ENCODE measurements around the gene ACOT11.
"Not testable (repeated sequence)": the region's sequence is repeated elsewhere in the genome, so short reads cannot be mapped to it uniquely, and the experiment has no call there.

Gene ACOT11
- total RNA-seq, result 0.07 to 3.3 (median 0.51) reads per million in 9 experiments

- DNase-seq (no peak), ATAC-seq (replicated peaks) (no peak)
- Mint-ChIP-seq H3K27ac (peak within 1 kb of the TSS; percentile 14 to 68), H3K4me3 (no peak within 1 kb of the TSS), H3K36me3 (ENCODE audit: insufficient read depth) (peaks cover 3% of the 10 kb centered on the region), H3K9me3 (no peaks in the 10 kb centered on the region), H3K4me1 (ENCODE audit: low read depth in 2 of 2) (peaks cover 4 to 5% of the 10 kb centered on the region in 2 donors), H3K27me3 (no peaks in the 10 kb centered on the region)
Measured at GRCh38 chr1:54547601-54548388, at the start of gene ACOT11. Gene ACOT11 (plus strand): TSS chr1:54548228. CDS start chr1:54548310, 82 bp downstream.

DNA sequence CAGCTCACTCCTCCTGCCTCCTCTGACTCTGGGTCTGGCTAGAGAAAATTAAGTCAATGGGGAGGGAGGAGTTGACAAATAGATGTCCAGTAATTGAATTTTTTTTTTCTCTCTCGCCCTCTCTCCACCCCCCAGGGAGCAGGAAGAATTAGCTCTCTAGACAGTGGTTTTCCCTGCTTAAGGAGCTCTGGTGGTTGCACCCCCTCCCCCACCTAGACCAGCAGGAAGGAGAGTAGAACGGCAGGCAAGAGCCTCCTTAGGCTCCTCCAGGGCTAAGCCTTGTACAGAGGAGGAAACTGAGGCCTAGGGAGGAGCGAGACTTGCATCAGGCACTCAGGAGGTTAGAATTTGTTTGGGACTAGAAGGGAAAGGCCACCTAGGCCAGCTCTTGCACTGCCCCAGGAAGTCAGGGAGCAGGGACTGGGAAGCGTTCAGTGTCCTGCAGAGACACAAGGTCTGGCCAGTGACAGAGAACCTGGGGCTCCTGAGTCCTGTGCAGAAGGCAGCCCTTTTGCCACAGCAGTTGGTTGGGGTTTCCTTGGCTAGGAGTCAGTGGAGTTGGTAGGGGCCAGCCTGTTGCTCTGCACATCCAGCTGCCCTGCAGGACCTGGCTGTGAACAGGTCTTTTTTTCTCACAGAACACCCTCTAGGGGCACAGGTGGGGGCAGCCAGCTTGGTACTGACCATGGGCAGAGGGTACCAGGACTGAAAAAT lies 49.5 kb upstream of the ACOT11 start:
- Mint-ChIP-seq H3K9me3 (no peaks in the 10 kb centered on the region), H3K27me3 (peaks cover 53 to 95% of the 10 kb centered on the region in 2 donors), H3K4me3 (peak overlapping the region; percentile 54 to 73), H3K27ac (no peak overlapping the region), H3K4me1 (ENCODE audit: low read depth in 2 of 2) (peaks cover 4 to 6% of the 10 kb centered on the region in 2 donors), H3K36me3 (ENCODE audit: insufficient read depth) (no peaks in the 10 kb centered on the region)
- no peak for ATAC-seq (replicated peaks)
- no peak for DNase-seq

DNA sequence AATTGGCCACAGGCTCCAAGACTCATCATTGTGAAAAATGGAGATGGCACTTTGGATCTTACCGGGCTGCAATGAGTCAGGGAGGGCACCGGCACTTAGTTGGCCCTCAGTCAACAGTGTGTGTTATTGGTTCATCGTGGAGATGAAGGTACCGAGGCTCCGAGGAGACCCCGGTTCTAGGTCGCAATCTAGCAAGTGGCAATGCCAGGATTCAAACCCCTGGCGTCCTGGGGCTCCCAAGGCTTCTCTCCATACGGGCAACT lies 49.0 kb upstream of the ACOT11 start:
- Mint-ChIP-seq H3K4me3 (peak overlapping the region; percentile 54 to 73), H3K27ac (no peak overlapping the region), H3K4me1 (ENCODE audit: low read depth in 2 of 2) (peaks cover 4 to 6% of the 10 kb centered on the region in 2 donors), H3K27me3 (peaks cover 58 to 95% of the 10 kb centered on the region in 2 donors), H3K9me3 (no peaks in the 10 kb centered on the region), H3K36me3 (ENCODE audit: insufficient read depth) (no peaks in the 10 kb centered on the region)
- DNase-seq (no peak), ATAC-seq (replicated peaks) (no peak)

DNA sequence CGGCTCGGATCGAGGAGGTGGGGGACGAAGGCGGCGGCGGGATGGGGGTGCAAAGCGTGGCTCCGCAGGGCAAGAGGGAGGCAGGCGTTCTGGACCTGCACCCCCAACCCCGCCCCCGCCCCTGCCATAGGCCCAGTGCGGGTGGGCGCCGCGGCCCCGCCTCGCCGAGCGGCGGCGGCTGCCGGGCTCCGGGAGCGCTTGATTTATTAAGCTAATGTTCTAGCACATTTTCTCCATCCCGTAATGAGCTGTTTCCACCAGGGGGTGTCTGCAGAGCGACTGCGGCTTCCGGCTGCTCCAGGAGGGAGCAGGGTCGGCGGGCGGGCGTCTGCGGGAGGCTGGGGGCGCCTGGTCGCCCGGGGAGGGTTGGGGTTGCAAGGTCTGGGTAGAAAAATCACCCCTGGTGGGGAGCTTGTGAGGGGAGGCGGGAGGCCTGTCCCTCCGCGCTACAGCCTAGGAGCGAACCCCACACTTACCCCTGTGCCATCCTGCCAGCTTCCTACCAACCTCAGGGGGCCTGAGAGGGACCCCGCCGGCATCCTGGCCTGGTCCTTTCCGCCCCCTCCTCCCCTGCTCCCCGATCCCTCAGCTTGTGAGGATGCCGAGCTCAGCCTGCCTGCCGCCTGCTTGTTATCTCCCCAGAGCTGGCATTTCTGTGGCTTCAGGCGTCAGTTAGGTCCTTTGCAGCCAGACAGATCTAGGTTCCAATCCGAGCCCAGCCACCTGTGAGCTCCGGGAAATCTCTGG lies 48.5 kb upstream of the ACOT11 start:
- peaks cover 58 to 92% of the 10 kb centered on the region in 2 donors for H3K27me3 Mint-ChIP-seq
- H3K4me3 Mint-ChIP-seq, result peak overlapping the region; percentile 54 to 73

DNA sequence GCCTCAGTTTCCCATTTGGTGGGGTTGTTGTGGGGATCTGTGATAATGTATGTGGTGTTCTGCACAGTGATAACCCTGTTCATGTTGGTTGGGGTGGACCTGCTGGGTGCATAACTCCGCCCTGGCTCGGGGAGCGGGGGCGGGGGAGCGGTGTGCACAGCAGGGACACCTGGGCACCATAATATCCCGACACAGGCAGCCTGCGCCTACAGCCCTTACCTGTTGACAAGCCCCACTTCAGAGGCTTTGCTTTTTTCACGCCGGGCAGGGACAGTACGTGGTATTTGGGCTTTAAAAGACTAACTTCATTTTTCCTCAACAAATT lies 48.0 kb upstream of the ACOT11 start:
- H3K4me3 Mint-ChIP-seq, result peak overlapping the region; percentile 46 to 54
- peaks cover 4 to 6% of the 10 kb centered on the region in 2 donors for H3K4me1 Mint-ChIP-seq (ENCODE audit: low read depth in 2 of 2)
- no peaks in the 10 kb centered on the region for H3K36me3 Mint-ChIP-seq (ENCODE audit: insufficient read depth)
- no peak overlapping the region for H3K27ac Mint-ChIP-seq
- DNase-seq (no peak), ATAC-seq (replicated peaks) (no peak)
- H3K9me3 Mint-ChIP-seq, result no peaks in the 10 kb centered on the region
- H3K27me3 Mint-ChIP-seq, result peaks cover 57 to 86% of the 10 kb centered on the region in 2 donors

More for the DNA sequence above, 48.5 kb upstream of the ACOT11 start:
- no peaks in the 10 kb centered on the region for H3K36me3 Mint-ChIP-seq (ENCODE audit: insufficient read depth)
- no peak overlapping the region for H3K27ac Mint-ChIP-seq
- no peaks in the 10 kb centered on the region for H3K9me3 Mint-ChIP-seq
- peak in 2 of 3 experiments; percentile 17 to 31 for DNase-seq
- peaks cover 4 to 6% of the 10 kb centered on the region in 2 donors for H3K4me1 Mint-ChIP-seq (ENCODE audit: low read depth in 2 of 2)
- peak; percentile 71 for ATAC-seq (replicated peaks)

DNA sequence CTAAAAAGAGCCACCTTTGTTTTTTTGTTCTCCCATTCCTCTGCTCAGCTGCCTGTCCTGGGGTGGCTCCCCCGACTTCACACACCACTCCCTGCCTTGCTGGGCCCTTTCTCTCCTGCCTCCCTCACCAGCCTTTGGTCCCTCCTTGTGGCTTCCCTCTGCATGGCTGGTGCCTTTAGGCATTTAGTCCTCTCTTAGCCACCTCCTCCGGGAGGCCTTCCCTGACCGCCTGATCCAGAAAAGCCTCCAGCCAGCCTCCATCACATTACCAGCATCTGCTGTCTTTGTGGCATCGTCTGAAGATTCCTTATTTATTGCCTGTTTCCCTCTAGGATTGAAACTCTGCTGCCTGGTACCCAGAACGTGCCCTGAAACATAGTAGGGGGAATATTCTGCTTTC lies 46.2 kb upstream of the ACOT11 start:
- Mint-ChIP-seq H3K4me3 (no peak overlapping the region), H3K27me3 (peaks cover 43 to 77% of the 10 kb centered on the region in 2 donors), H3K27ac (no peak overlapping the region), H3K4me1 (ENCODE audit: low read depth in 2 of 2) (peaks cover 4 to 6% of the 10 kb centered on the region in 2 donors), H3K36me3 (ENCODE audit: insufficient read depth) (no peaks in the 10 kb centered on the region), H3K9me3 (no peaks in the 10 kb centered on the region)
- no peak for ATAC-seq (replicated peaks)
- DNase-seq, result no peak

DNA sequence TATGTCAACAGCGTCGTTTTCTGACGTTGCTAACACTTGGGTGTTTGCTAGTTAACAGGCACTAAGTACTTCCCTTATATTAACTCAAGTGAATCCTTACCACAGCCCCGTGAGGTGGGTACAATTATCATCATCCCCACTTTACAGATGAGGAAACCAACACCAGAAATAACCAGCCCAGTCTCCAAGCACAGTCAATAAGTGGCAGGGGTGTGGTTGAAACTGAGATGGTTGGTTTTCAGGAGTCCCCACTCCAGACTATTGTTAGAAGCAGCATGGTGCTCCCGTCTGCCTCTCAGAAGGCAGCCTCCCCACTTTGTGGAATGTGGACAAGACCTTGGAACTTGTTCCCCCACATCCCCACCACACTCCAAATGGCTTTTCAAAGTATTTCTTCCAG lies 45.7 kb upstream of the ACOT11 start:
- H3K4me1 Mint-ChIP-seq (ENCODE audit: low read depth in 2 of 2), result peaks cover 4 to 6% of the 10 kb centered on the region in 2 donors
- H3K36me3 Mint-ChIP-seq (ENCODE audit: insufficient read depth), result no peaks in the 10 kb centered on the region
- no peak overlapping the region for H3K27ac Mint-ChIP-seq
- peaks cover 38 to 77% of the 10 kb centered on the region in 2 donors for H3K27me3 Mint-ChIP-seq
- DNase-seq (no peak), ATAC-seq (replicated peaks) (no peak)
- no peak overlapping the region for H3K4me3 Mint-ChIP-seq
- H3K9me3 Mint-ChIP-seq, result no peaks in the 10 kb centered on the region

DNA sequence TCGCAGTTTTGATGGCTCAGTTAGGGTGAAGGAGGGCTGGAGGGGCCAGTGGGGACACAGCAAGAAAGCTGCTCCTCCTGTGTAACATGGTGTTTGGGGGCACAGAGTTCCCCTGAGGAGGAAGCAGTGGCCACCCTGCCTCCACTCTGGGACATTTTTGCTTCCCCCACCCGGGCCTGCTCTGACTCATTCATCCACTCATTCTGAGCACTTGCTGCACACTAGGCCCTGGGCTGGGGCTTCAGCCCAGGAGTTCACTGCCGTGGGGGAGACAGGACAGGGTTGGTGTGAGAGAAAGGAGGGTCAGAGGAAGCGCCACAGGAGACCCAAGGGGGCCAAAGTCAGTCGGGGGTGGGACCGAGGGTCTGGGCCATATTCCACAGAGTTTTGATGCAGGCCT lies 41.4 kb upstream of the ACOT11 start:
- Mint-ChIP-seq H3K4me3 (no peak overlapping the region), H3K36me3 (ENCODE audit: insufficient read depth) (no peaks in the 10 kb centered on the region), H3K9me3 (no peaks in the 10 kb centered on the region), H3K27ac (no peak overlapping the region), H3K4me1 (ENCODE audit: low read depth in 2 of 2) (no peaks in the 10 kb centered on the region), H3K27me3 (peaks cover 21 to 41% of the 10 kb centered on the region in 2 donors)
- no peak for DNase-seq
- ATAC-seq (replicated peaks), result no peak

DNA sequence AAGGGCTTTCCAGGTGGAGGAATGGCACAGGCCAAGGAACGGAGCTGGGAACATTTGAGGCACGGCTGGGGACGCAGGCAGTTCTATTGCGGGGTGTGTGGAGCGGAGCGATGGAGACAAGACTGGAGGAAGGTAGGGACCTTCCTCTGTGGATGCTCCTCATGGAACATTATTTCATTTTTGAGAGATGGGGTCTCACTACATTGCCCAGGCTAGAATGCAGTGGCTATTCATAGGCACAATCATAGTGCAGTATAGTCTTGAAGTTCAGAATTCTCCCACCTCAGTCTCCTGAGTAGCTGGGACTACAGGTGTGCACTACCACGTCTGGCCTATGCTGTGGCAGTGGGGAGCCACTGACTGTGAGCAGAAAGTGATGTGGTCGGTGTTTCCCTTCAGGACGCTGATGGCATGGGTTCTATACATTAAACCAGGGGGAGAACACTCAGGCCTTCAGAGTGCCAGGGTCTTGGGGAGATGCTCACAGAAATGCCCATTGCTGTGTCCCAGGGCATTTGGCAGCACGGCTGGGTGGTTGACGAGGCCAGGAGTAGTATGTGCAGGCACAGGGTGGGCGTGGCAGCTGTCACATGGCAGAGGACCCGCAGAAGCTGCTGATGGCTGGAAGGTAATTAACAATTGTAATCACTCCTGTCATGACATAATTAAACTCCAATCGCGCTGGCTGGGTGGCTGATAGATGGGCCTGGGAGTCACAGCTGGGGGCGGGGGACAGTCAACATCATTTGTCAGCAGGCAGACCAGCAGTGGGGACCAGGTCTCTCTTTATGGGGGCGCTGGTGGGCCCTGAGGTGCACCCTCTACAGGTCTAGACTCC lies 40.8 kb upstream of the ACOT11 start:
- ATAC-seq (replicated peaks), result no peak
- no peak overlapping the region for H3K4me3 Mint-ChIP-seq
- peaks cover 15 to 36% of the 10 kb centered on the region in 2 donors for H3K27me3 Mint-ChIP-seq
- no peak for DNase-seq
- no peaks in the 10 kb centered on the region for H3K4me1 Mint-ChIP-seq (ENCODE audit: low read depth in 2 of 2)
- H3K27ac Mint-ChIP-seq, result no peak overlapping the region
- H3K36me3 Mint-ChIP-seq (ENCODE audit: insufficient read depth), result no peaks in the 10 kb centered on the region
- no peaks in the 10 kb centered on the region for H3K9me3 Mint-ChIP-seq

DNA sequence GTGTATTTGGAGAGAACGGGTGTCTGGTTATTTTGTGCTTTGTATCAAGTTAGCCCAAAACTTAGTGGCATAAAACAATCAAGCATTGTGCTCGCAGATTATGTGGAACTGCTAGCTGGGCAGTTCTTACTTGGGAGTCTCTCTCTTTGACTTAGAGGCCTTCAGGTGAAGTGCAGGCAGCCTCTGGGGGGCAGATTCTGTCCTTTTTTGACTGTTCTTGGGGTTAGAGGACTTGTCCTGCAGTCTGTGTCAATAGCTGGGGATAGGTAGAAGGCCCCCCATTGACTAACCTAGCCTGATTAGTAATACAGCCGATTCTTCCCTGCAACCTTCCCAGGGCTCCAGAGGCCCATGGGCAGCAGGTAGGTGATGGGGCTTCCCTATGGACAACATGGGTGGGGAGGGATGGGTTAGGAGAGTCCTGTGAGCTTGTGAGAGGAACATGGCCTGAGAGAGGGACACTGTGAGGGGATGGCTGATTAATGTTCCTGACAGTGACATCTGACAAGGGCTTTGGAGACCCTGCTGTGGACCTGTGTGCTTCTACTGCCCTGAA lies 37.2 kb upstream of the ACOT11 start:
- Mint-ChIP-seq H3K4me3 (no peak overlapping the region), H3K36me3 (ENCODE audit: insufficient read depth) (peaks cover 4% of the 10 kb centered on the region), H3K27me3 (peaks cover 0 to 36% of the 10 kb centered on the region in 2 donors), H3K27ac (no peak overlapping the region), H3K9me3 (no peaks in the 10 kb centered on the region), H3K4me1 (ENCODE audit: low read depth in 2 of 2) (no peaks in the 10 kb centered on the region)
- DNase-seq (no peak), ATAC-seq (replicated peaks) (no peak)

GRCh38 chr1:54513921-54514580 lies 34.0 kb upstream of the ACOT11 start:
- not testable (repeated sequence) for H3K36me3 Mint-ChIP-seq (ENCODE audit: insufficient read depth); H3K4me1 Mint-ChIP-seq (ENCODE audit: low read depth in 2 of 2); H3K4me3 Mint-ChIP-seq; DNase-seq; H3K9me3 Mint-ChIP-seq; H3K27ac Mint-ChIP-seq; ATAC-seq (replicated peaks)
- H3K27me3 Mint-ChIP-seq, result peaks cover 7 to 46% of the 10 kb centered on the region in 2 donors

- Mint-ChIP-seq H3K36me3 (ENCODE audit: insufficient read depth) (peaks cover 4% of the 10 kb centered on the region), H3K27ac (no peak overlapping the region), H3K9me3 (no peaks in the 10 kb centered on the region), H3K4me3 (no peak overlapping the region), H3K4me1 (ENCODE audit: low read depth in 2 of 2) (no peaks in the 10 kb centered on the region), H3K27me3 (peaks cover 7 to 46% of the 10 kb centered on the region in 2 donors)
- DNase-seq (no peak), ATAC-seq (replicated peaks) (no peak)
Measured at GRCh38 chr1:54516249-54516920, 31.6 kb upstream of the ACOT11 start.

Data from effector memory CD8-positive, alpha-beta T cell (primary cell).